H9 (cell line): Measurements from ENCODE around the gene UQCC2. TPM values are rescaled to one million over a fixed set of nuclear protein-coding genes. Genes with fewer than 3 reads are reported as not detected.

Experiments used
- DNase-seq: peaks from one replicate; pipeline ENCODE4 v3.0.0-alpha.2; 2017
- H2AFZ ChIP-seq: one replicate; pipeline ENCODE4 v1.6.1; 2013; ENCODE audit warnings: mild to moderate bottlenecking, low read length, control low read depth, moderate library complexity
- H2AK5ac ChIP-seq: 2 replicates; pipeline ENCODE4 v1.6.1; 2013; ENCODE audit warnings: low read length, control low read depth, mixed read lengths; ENCODE audit not compliant: insufficient read length
- H2BK120ac ChIP-seq: one replicate; pipeline ENCODE4 v1.6.1; 2013; ENCODE audit warnings: low read depth, mild to moderate bottlenecking, low read length, control low read depth, inconsistent platforms; ENCODE audit not compliant: poor library complexity, severe bottlenecking
- H2BK12ac ChIP-seq: 2 replicates; pipeline ENCODE4 v1.6.1; 2013; ENCODE audit warnings: low read length, control low read depth, mixed read lengths, low read depth; ENCODE audit not compliant: insufficient read length
- H2BK15ac ChIP-seq: 2 replicates; pipeline ENCODE4 v1.6.1; 2013; ENCODE audit warnings: low read depth, low read length, control low read depth
- H2BK20ac ChIP-seq: one replicate; pipeline ENCODE4 v1.6.1; 2013; ENCODE audit warnings: low read depth, mild to moderate bottlenecking, low read length, control low read depth, inconsistent platforms; ENCODE audit not compliant: poor library complexity, severe bottlenecking
- H2BK5ac ChIP-seq: 2 replicates; pipeline ENCODE4 v1.6.1; 2013; ENCODE audit warnings: low read length, control low read depth, mixed read lengths; ENCODE audit not compliant: insufficient read length
- H3K14ac ChIP-seq: 2 replicates; pipeline ENCODE4 v1.6.1; 2013; ENCODE audit warnings: low read length, control low read depth; ENCODE audit not compliant: insufficient read depth
- H3K18ac ChIP-seq: 2 replicates; pipeline ENCODE4 v1.6.1; 2013; ENCODE audit warnings: low read depth, mild to moderate bottlenecking, mixed read lengths, low read length, control low read depth; ENCODE audit not compliant: insufficient read length
- H3K23ac ChIP-seq: 2 replicates; pipeline ENCODE4 v1.6.1; 2013; ENCODE audit warnings: low read length, control low read depth, mixed read lengths, low read depth; ENCODE audit not compliant: insufficient read length
- H3K23me2 ChIP-seq: 2 replicates; pipeline ENCODE4 v1.6.1; 2013; ENCODE audit warnings: low read depth, mild to moderate bottlenecking, mixed read lengths, low read length, control low read depth; ENCODE audit not compliant: insufficient read length, poor library complexity, severe bottlenecking
- H3K27ac ChIP-seq: 2 replicates; pipeline ENCODE4 v1.5.1; 2013; ENCODE audit warnings: low read length, control low read depth, mixed read lengths, low read depth; ENCODE audit not compliant: insufficient read length
- H3K27me3 ChIP-seq: 2 replicates; pipeline ENCODE4 v1.6.1; 2013; ENCODE audit warnings: low read length, control low read depth, inconsistent platforms; ENCODE audit not compliant: insufficient read depth
- H3K4ac ChIP-seq: 2 replicates; pipeline ENCODE4 v1.6.1; 2013; ENCODE audit warnings: low read depth, mild to moderate bottlenecking, control low read depth, inconsistent platforms, low read length, moderate library complexity
- H3K4me1 ChIP-seq: 2 replicates; pipeline ENCODE4 v1.6.1; 2013; ENCODE audit warnings: low read length, control low read depth, inconsistent platforms; ENCODE audit not compliant: insufficient read depth
- H3K4me2 ChIP-seq: 2 replicates; pipeline ENCODE4 v1.6.1; 2013; ENCODE audit warnings: low read length, control low read depth, mixed read lengths; ENCODE audit not compliant: insufficient read length, insufficient read depth
- H3K56ac ChIP-seq: 2 replicates; pipeline ENCODE4 v1.6.1; 2013; ENCODE audit warnings: low read depth, mild to moderate bottlenecking, mixed read lengths, low read length, control low read depth; ENCODE audit not compliant: insufficient read length
- H3K79me1 ChIP-seq: 2 replicates; pipeline ENCODE4 v1.6.1; 2013; ENCODE audit warnings: low read depth, mild to moderate bottlenecking, moderate library complexity, low read length, control low read depth, inconsistent platforms; ENCODE audit not compliant: insufficient read depth, poor library complexity, severe bottlenecking
- H3K79me2 ChIP-seq: 2 replicates; pipeline ENCODE4 v1.6.1; 2013; ENCODE audit warnings: low read length, control low read depth, inconsistent platforms; ENCODE audit not compliant: insufficient read depth
- H3K9ac ChIP-seq: 2 replicates; pipeline ENCODE4 v1.6.1; 2013; ENCODE audit warnings: low read length, control low read depth, mixed read lengths; ENCODE audit not compliant: insufficient read length; ENCODE audit errors: extremely low read depth
- H3K9me3 ChIP-seq: one replicate; pipeline ENCODE4 v1.6.1; 2013; ENCODE audit warnings: low read depth, low read length, inconsistent platforms; ENCODE audit not compliant: control insufficient read depth
- H3T11ph ChIP-seq: one replicate; pipeline ENCODE4 v1.6.1; 2013; ENCODE audit warnings: mild to moderate bottlenecking, low read length, control low read depth, inconsistent platforms
- H4K20me1 ChIP-seq: one replicate; pipeline ENCODE4 v1.6.1; 2013; ENCODE audit not compliant: control insufficient read depth, insufficient read length, insufficient read depth
- H4K5ac ChIP-seq: 2 replicates; pipeline ENCODE4 v1.6.1; 2013; ENCODE audit warnings: low read depth, mild to moderate bottlenecking, mixed read lengths, low read length, control low read depth; ENCODE audit not compliant: insufficient read length
- H4K8ac ChIP-seq: replicated peaks from 2 replicates; pipeline ENCODE4 v1.6.1; 2013; ENCODE audit warnings: low read length, control low read depth, mixed read lengths, low read depth; ENCODE audit not compliant: insufficient read length
- H4K91ac ChIP-seq: 2 replicates; pipeline ENCODE4 v1.6.1; 2013; ENCODE audit warnings: low read depth, mild to moderate bottlenecking, moderate library complexity, mixed read lengths, low read length, control low read depth; ENCODE audit not compliant: insufficient read length
- H3K27ac Mint-ChIP-seq, 3 experiments: 2 replicates in 2 of 3; 3 replicates in 1 of 3; pipeline ENCODE4 v1.8.0; 2020 to 2021; ENCODE audit warnings: mixed read lengths in 3 of 3, mild to moderate bottlenecking in 1 of 3, moderate library complexity in 1 of 3
- H3K27me3 Mint-ChIP-seq: 2 replicates; pipeline ENCODE4 v1.8.0; 2021; ENCODE audit warnings: low read depth, mild to moderate bottlenecking, moderate library complexity, mixed read lengths
- H3K36me3 Mint-ChIP-seq, 3 experiments: 2 replicates in 2 of 3; 3 replicates in 1 of 3; pipeline ENCODE4 v1.8.0; 2020 to 2021; ENCODE audit warnings: low read depth in 3 of 3, mixed read lengths in 3 of 3; ENCODE audit not compliant: insufficient read depth in 1 of 3
- H3K4me1 Mint-ChIP-seq, 2 experiments: 2 replicates each; pipeline ENCODE4 v1.8.0; 2020; ENCODE audit warnings: mixed read lengths in 2 of 2
- H3K4me3 Mint-ChIP-seq, 2 experiments: 2 replicates in 1 of 2; 3 replicates in 1 of 2; pipeline ENCODE4 v1.8.0; 2020 to 2021; ENCODE audit warnings: mild to moderate bottlenecking in 2 of 2, mixed read lengths in 2 of 2, moderate library complexity in 1 of 2
- H3K9me3 Mint-ChIP-seq, 2 experiments: 2 replicates in 1 of 2; 3 replicates in 1 of 2; pipeline ENCODE4 v1.8.0; 2020; ENCODE audit warnings: mild to moderate bottlenecking in 2 of 2, mixed read lengths in 2 of 2, moderate library complexity in 1 of 2
- WGBS: extraction: QIAGEN DNeasy Blood & Tissue Kit; methylation state at CpG from one replicate; pipeline ENCODE4 v1.1.7; 2013; ENCODE audit warnings: missing lambda C conversion rate, low lambda C conversion rate, mixed read lengths; ENCODE audit not compliant: insufficient read length; ENCODE audit errors: extremely low coverage; 5-methylcytosine and 5-hydroxymethylcytosine counted together
- total RNA-seq: library from RNA; stranded (reverse); gene quantifications from 2 replicates; pipeline ENCODE4 v1.2.1, GENCODE V29; 2021
- TF ChIP-seq, protein P1 (sequence below): fragments of 200-600 bp; sonication (generic); conservative IDR thresholded peaks from 3 replicates; pipeline ENCODE4 v1.8.0; 2021; ENCODE audit warnings: antibody characterized with exemption, mild to moderate bottlenecking

UQCC2 gene
- total RNA-seq, 1 experiment from 2014 or later, result 140 TPM

GRCh38 chr6:33664506-33665057 is 46.9 kb downstream of the UQCC2 start:
- DNase-seq, result no peak
- Histone ChIP-seq H3K9me3 (no peaks in the 10 kb centered on the region), H4K5ac (no peak overlapping the region), H3K56ac (no peak overlapping the region), H3K23me2 (no peaks in the 10 kb centered on the region), H2BK5ac (no peak overlapping the region), H3K79me1 (no peaks in the 10 kb centered on the region), H3K27ac (no peak overlapping the region), H2AK5ac (no peak overlapping the region), H4K91ac (no peak overlapping the region), H4K20me1 (no peaks in the 10 kb centered on the region), H3K23ac (no peak overlapping the region), H3K79me2 (no peaks in the 10 kb centered on the region), H3K4me2 (no peak overlapping the region), H4K8ac (no peak overlapping the region), H2BK20ac (no peak overlapping the region), H3K9ac (no peak overlapping the region), H2BK120ac (no peak overlapping the region), H2BK12ac (no peak overlapping the region), H2BK15ac (no peak overlapping the region), H3K14ac (no peak overlapping the region), H3T11ph (no peak overlapping the region), H3K27me3 (no peaks in the 10 kb centered on the region), H2AFZ (no peak overlapping the region), H3K4me1 (no peaks in the 10 kb centered on the region), H3K18ac (no peak overlapping the region), H3K4ac (no peak overlapping the region)
- Mint-ChIP-seq H3K4me1 (no peaks in the 10 kb centered on the region), H3K27me3 (no peaks in the 10 kb centered on the region), H3K4me3 (no peak overlapping the region), H3K9me3 (no peaks in the 10 kb centered on the region; a peak in 1 of 5 replicates), H3K36me3 (peaks cover 19 to 52% (median 27%) of the 10 kb centered on the region in 3 experiments; a peak in 6 of 7 replicates), H3K27ac (no peak overlapping the region)
- WGBS, result no CpG with 5 or more reads among the region's 17 CpGs
- TF ChIP-seq, protein P1, sequence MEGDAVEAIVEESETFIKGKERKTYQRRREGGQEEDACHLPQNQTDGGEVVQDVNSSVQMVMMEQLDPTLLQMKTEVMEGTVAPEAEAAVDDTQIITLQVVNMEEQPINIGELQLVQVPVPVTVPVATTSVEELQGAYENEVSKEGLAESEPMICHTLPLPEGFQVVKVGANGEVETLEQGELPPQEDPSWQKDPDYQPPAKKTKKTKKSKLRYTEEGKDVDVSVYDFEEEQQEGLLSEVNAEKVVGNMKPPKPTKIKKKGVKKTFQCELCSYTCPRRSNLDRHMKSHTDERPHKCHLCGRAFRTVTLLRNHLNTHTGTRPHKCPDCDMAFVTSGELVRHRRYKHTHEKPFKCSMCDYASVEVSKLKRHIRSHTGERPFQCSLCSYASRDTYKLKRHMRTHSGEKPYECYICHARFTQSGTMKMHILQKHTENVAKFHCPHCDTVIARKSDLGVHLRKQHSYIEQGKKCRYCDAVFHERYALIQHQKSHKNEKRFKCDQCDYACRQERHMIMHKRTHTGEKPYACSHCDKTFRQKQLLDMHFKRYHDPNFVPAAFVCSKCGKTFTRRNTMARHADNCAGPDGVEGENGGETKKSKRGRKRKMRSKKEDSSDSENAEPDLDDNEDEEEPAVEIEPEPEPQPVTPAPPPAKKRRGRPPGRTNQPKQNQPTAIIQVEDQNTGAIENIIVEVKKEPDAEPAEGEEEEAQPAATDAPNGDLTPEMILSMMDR, result no peak
